Esophagus squamous epithelium (tissue), 4 donors: Measurements from ENCODE around the gene GRIN1.

Experiments used
- POLR2A ChIP-seq, 4 donors: fragments of 450-650 bp; IDR thresholded peaks; one replicate each; pipeline ENCODE4 v1.6.1; 2017; ENCODE audit warnings: antibody characterized with exemption in 4 of 4, mild to moderate bottlenecking in 4 of 4, moderate library complexity in 3 of 4
- TF ChIP-seq, protein P1 (sequence below), 6 experiments: fragments of 450-650 bp in 4 of 6; fragments of 200-600 bp in 2 of 6; sonication (generic) in 2 of 6; IDR thresholded peaks; one replicate each; pipeline ENCODE4 v1.5.1; 2016 to 2019; ENCODE audit warnings: antibody characterized with exemption in 6 of 6, mild to moderate bottlenecking in 4 of 6, moderate library complexity in 4 of 6

DNA sequence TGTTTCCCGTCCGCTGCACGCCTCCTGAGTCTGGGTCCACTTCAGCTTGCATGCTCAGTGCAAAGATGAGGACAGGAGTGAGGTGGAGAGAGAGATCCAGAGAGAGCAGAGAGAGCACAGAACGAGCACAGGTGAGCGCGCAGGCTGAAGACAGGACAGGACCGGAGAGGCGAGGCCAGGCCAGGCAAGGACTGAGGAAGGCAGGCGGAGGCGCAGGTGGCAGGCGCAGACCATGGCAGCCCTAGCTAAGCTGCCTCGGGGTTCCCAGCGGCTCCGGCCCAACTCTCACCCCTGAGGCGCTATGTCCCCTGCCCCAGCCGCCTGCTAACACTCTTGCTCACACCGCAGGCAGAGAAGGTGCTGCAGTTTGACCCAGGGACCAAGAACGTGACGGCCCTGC is 9.7 kb downstream of the GRIN1 start:
- TF ChIP-seq, protein P1, sequence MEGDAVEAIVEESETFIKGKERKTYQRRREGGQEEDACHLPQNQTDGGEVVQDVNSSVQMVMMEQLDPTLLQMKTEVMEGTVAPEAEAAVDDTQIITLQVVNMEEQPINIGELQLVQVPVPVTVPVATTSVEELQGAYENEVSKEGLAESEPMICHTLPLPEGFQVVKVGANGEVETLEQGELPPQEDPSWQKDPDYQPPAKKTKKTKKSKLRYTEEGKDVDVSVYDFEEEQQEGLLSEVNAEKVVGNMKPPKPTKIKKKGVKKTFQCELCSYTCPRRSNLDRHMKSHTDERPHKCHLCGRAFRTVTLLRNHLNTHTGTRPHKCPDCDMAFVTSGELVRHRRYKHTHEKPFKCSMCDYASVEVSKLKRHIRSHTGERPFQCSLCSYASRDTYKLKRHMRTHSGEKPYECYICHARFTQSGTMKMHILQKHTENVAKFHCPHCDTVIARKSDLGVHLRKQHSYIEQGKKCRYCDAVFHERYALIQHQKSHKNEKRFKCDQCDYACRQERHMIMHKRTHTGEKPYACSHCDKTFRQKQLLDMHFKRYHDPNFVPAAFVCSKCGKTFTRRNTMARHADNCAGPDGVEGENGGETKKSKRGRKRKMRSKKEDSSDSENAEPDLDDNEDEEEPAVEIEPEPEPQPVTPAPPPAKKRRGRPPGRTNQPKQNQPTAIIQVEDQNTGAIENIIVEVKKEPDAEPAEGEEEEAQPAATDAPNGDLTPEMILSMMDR (IDR thresholded peaks at IDR 0.05) = no peak
- no peak for TF ChIP-seq POLR2A (IDR thresholded peaks at IDR 0.05)
